Measurements from ENCODE around the gene TK1. TPM values are rescaled to one million over a fixed set of nuclear protein-coding genes. Genes with fewer than 3 reads are reported as not detected.

Gene TK1
- polyA plus RNA-seq, 1 of the 3 experiments (the other 2 are of a cell fraction): 112 TPM

DNA sequence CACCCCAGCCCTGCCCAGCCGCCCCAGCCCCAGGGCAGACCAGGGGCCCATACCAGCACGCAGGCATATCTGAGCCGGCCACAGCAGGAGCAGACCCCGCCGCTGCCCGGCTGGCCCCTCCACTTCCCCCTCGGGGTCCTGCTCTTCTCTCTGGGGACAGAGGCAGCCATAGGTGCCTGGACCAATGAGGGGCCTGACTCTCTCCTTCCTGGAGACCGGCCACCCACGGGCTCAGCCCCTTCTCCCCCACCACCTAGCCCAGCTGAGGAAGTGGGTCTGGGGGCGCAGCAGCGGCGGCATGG, 62.1 kb downstream of the TK1 start (continued):
- TF ChIP-seq ZBTB33 (IDR thresholded peaks at IDR 0.05; ENCODE audit: borderline replicate concordance, low read depth) (no peak), FOXM1 (IDR thresholded peaks at IDR 0.05; ENCODE audit: low read depth) (no peak)

Small RNA genes lying within 50 kb of the gene (small RNA-seq; reads per million reads assigned to genes)
- 0 to 1.1 (median 0) reads per million in 7 experiments for gene AC087645.1

Other genes with a start within 250 kb of the TK1 start
- 1.6 and 2.2 TPM in 2 replicates for gene TNRC6C, start 228.3 kb downstream of the TK1 start, polyA plus RNA-seq (2012; rRNA removed)
- gene TMC6, start 58.3 kb downstream of the TK1 start, polyA plus RNA-seq (2012; rRNA removed): 3.8 and 5.5 TPM in 2 replicates
- gene TMC8, start 56.3 kb downstream of the TK1 start, polyA plus RNA-seq (2012; rRNA removed): 0.15 and 0.18 TPM in 2 replicates
- not detected in 2 replicates for gene C17orf99, start 40.7 kb downstream of the TK1 start, polyA plus RNA-seq (2012; rRNA removed)
- gene SYNGR2, start 18.5 kb downstream of the TK1 start, polyA plus RNA-seq (2012; rRNA removed): 160 and 181 TPM in 2 replicates
- gene AFMID, start 310 bp upstream of the TK1 start, polyA plus RNA-seq (2012; rRNA removed): 44.4 and 59.0 TPM in 2 replicates
- 23.5 and 31.4 TPM in 2 replicates for gene BIRC5, start 27.2 kb upstream of the TK1 start, polyA plus RNA-seq (2012; rRNA removed)
- not detected in 2 replicates for gene TMEM235, start 44.6 kb upstream of the TK1 start, polyA plus RNA-seq (2012; rRNA removed)
- 24.9 and 26.1 TPM in 2 replicates for gene SOCS3, start 173.0 kb upstream of the TK1 start, polyA plus RNA-seq (2012; rRNA removed)
- gene PGS1, start 191.6 kb upstream of the TK1 start, polyA plus RNA-seq (2012; rRNA removed): 88.4 and 106 TPM in 2 replicates

Data from SK-N-SH (cell line).